HG02759 (cell line): Measurements from ENCODE around the gene TDRD9.
"Not testable (repeated sequence)": the region's sequence is repeated elsewhere in the genome, so short reads cannot be mapped to it uniquely, and the experiment has no call there.

ENCODE experiments used
- ATAC-seq: cut with Tn5 transposase; IDR thresholded peaks from one replicate; pipeline ENCODE4 v1.9.1; 2021; ENCODE audit warnings: mild to moderate bottlenecking, moderate library complexity; ENCODE audit not compliant: unreplicated experiment

TDRD9 gene, protein sequence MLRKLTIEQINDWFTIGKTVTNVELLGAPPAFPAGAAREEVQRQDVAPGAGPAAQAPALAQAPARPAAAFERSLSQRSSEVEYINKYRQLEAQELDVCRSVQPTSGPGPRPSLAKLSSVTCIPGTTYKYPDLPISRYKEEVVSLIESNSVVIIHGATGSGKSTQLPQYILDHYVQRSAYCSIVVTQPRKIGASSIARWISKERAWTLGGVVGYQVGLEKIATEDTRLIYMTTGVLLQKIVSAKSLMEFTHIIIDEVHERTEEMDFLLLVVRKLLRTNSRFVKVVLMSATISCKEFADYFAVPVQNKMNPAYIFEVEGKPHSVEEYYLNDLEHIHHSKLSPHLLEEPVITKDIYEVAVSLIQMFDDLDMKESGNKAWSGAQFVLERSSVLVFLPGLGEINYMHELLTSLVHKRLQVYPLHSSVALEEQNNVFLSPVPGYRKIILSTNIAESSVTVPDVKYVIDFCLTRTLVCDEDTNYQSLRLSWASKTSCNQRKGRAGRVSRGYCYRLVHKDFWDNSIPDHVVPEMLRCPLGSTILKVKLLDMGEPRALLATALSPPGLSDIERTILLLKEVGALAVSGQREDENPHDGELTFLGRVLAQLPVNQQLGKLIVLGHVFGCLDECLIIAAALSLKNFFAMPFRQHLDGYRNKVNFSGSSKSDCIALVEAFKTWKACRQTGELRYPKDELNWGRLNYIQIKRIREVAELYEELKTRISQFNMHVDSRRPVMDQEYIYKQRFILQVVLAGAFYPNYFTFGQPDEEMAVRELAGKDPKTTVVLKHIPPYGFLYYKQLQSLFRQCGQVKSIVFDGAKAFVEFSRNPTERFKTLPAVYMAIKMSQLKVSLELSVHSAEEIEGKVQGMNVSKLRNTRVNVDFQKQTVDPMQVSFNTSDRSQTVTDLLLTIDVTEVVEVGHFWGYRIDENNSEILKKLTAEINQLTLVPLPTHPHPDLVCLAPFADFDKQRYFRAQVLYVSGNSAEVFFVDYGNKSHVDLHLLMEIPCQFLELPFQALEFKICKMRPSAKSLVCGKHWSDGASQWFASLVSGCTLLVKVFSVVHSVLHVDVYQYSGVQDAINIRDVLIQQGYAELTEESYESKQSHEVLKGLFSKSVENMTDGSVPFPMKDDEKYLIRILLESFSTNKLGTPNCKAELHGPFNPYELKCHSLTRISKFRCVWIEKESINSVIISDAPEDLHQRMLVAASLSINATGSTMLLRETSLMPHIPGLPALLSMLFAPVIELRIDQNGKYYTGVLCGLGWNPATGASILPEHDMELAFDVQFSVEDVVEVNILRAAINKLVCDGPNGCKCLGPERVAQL (N-terminal part only)

DNA sequence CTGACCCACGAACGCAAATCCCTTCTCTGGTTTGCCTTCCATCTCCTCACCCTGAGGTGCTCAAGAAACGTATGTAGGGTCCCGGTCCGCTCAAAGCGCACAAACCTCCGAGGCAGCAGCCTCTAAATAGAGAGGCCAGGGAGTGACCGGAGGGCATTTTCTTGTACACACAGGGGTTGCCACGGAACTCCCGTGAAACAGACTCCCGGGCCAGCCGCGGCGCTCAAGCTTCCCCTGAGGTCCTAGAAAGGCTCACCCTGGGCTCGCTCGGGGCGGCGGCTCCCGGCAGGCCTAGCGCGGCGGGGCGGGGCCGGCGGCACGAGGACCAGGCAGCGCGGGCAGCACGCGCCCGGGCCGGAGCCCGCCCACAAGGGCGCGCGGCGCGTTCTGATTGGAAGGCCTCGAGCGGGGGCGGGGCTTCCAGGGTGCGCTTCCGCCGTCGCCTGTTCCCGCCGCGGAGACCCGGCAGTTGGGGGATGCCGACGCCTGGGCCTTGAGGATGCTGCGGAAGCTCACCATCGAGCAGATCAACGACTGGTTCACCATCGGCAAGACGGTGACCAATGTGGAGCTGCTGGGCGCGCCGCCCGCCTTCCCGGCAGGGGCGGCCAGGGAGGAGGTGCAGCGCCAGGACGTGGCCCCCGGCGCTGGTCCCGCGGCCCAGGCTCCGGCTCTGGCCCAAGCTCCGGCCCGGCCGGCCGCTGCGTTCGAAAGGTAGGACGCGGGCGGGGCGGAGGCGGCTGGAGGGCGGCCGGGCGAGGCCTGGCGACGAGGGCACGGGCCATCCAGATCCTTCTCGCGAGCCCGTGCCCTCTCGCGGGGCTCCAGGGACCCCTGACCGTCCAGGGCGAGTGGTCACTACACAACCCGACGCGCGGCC is at the start of gene TDRD9:
TDRD9 (plus strand) TSS at position 446 of the 880 bp plus-strand sequence; CDS start at position 500, 54 bp downstream.
- no peak for ATAC-seq

DNA sequence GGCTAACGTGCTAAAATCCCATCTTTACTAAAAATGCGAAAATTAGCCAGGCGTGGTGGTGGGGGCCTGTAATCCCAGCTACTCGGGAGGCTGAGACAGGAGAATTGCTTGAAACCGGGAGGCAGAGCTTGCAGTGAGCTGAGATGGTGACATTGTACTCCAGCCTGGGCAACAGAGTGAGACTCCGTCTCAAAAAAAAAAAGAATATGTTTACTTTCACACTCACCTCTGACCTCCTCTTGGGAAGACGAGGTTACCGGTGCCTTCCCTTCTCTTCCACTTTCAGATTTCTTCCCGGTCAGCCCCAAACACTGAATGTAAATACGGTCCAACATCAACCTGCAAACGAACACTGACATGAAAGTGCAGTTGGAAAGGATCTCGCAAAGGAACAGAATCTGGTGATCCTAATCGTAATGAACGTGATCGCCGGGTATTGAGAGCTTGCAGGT is 49.1 kb upstream of the TDRD9 start:
- ATAC-seq: no peak

DNA sequence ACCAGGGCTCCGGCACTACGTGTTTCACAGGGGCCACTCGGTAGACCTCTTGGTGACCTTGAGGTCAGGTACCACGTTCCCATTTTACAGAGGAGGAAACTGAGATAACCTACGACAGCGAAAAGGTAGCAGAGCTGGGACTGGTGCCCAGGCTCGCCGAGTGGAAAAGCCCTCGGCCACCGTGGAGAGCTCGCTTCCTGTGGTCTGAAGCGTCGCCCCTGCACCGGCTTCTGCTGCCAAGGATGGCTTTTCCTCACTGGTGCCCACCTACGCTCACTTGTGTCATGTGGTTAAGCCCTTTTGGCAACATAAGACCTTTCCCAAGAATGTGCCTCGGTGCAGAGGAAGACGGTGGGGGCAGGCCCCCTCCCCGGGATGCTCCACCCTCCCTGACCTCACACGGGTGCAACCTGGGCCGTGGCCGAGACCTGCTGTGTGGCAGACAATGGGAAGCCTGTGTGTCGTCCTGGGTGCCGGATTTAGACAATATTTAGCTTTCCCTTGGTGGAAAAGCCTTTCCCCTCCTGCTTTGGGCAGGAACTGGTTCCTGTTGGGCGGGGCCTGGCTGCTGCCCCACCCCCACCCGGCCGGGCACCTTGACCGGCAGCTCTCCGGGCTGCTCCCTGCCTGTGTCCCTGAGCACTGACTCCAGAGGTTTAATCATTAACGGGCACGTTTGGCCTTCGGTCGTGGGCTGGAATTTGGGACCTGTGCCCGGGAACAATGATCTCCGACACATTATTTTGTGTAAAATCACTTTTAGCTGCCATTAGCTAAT is 48.5 kb upstream of the TDRD9 start:
- no peak for ATAC-seq

DNA sequence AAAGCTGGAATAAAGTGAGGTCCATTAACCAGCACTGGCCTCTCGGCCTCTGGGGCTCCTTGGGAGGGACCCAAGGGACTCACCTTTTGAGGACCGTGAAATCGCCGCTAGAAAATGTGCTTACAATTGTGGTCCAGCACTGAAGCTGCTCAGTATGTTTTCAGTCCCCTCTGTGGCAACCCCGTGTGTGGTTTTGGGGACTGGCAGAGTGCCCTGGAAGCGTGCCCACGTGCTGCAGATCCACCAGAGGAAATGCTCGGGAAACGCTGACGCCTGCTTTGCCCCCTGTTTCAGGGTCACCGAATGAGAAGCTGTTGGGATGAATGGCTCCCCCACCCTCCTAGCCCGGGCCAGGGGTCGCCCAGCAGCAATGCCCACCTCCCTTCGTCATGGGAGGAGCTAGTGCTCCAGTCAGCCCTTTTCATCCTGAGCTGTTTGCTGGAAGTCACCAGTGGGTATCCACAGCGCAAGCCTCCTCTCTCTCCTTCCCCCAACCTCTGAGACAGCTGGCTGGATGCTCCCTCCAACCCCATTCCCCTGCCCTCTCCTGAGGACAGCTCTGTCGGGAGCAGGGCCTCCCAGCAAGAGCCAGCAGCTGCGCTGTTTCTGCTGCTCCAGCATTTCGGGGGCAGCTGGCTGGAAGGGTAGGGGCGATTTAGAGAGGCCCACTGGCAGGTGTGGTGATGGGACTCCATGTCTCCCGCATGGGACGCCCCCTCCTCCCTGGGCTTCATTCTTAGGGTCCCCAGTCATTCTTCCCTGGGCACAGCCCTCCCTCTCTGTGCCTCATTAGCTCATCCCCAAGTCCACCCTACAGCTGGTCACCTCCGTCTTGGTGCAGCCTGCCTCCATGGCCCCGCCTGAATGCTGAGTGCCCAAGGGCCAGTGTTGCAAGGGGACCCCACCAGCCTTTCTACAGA is 47.6 kb upstream of the TDRD9 start:
- no peak for ATAC-seq

DNA sequence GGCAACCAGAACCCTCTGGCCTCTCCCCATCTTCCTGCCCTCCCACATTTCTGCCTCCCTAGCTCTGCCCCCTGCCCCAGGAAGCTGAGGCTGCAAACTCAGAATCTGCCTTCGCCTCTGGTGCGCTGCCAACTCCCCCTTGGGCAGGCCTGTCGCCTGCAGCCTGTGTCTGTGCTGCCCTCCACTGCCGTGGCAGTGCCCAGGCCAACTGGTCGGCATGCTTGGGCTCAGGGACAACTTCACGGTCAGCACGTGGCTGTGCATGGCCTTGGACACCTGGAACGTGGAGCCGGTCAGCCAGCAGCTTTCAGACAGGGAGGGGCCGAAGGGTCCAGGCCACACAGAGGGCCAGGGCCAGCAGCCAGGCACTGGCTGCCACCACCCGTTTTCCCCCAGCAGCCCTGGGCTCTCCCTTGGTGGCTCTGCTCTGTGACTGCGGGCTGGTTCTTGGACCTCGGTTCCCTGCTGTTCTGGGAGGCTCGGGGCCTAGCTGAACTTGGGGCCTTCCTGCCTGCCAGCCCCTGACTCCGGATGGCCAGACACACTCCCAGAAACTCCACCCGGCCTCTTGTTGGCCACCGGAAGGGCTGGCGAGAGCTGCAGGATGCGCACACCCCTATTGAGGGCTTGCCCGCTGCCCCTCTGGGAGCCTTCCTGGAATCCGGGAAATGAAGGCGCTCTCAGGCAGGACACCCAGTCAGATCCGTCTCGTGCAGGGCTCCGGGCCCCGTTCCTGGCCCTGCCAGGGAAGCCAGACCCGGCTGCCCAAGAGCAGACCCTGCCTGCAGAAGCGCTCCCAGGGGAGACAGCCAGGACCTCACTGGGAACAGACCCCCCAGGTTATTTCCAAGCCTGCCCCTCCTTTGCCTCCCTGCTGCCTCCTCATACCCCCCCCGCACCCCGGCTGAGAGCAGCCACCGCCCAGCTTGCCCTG is 46.7 kb upstream of the TDRD9 start:
- no peak for ATAC-seq

DNA sequence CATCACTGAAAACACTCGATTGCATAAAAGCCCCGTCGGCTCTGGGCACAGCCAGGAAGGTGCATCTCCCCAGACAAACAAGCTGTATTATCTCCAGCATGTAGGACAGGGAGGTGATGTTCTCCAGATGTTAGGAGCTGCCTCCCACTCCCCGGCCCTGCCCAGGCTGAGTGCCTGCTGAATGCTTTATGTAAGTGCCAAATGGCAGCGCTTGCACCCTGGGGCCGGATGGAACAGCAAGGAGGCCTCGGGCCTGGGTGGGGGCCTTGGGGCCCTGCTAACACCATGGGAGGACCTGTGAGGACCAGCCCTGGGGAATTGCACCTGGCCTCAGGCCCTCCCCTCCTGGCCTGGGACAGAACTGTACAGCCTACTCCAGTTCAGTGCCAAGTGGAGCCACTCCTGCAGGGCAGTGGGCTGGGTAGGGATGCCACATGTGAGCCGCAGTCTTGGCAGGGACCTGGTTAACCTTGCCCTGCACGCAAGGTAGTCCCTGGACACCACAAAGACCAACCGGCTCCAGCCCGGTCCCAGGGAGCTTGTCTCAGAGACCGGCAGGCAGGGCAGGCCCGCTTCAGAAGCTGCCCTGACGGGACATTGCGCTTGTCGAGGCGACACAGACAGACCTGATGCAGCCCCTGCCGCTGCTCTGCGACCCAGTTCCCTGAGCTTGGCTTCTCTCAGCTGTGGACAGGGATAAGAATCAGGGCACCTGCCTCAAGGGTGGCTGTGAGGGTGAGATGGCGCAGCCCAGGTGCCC is 45.6 kb upstream of the TDRD9 start:
- ATAC-seq: no peak

DNA sequence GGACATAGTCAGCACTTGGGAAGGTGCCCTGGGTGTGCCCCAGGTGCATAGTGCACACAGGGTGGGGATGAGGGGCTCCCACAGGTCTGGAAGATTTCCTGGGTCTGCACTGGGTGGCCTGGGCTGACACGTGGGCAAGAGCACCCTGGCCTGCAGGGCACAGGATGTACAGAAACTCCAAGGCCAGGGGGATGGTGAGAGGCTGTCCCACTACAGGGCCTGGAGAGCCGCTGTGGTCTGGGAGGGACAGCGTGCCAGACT is 45.1 kb upstream of the TDRD9 start:
- no peak for ATAC-seq

DNA sequence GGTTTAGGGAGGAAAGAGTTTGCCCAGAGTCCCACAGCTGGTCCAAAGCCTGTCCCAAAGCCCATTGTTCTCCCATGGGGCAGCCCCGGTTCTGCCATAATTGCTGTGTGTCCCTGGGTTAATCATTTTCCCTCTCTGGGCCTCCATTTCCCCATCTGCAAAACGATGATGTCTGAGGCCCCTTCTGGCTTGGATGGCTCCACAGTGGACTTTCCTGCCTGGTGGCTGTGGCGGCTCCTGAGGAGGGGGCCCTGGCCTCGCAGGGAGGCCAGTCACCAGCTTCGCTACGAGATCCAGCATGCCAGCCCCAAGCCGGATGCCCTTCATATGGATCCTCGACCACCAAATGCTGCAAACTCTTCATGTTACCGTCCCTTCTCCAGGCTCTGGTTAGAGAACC is 43.4 kb upstream of the TDRD9 start:
- ATAC-seq: no peak

DNA sequence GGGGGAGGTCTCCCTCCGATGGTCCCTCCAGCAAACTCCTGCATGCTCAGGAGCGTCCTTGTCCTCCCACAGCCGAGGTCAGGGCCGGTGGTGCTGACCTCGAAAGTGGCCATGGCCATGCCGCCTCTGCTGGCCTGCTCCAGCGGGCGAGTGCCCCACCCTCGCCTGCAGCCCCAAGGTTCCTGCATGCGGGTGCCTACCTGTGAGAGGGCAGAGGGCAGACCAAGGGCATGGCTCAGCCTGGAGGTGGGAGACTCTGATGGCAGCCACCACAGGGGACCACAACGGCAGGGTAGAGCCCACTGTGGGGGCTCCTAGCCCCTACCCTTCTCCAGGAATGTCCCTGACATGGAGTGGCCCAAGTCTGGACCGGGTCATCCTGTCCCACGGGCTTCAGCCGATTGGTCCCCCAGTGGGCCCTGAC is 42.7 kb upstream of the TDRD9 start:
- no peak for ATAC-seq

DNA sequence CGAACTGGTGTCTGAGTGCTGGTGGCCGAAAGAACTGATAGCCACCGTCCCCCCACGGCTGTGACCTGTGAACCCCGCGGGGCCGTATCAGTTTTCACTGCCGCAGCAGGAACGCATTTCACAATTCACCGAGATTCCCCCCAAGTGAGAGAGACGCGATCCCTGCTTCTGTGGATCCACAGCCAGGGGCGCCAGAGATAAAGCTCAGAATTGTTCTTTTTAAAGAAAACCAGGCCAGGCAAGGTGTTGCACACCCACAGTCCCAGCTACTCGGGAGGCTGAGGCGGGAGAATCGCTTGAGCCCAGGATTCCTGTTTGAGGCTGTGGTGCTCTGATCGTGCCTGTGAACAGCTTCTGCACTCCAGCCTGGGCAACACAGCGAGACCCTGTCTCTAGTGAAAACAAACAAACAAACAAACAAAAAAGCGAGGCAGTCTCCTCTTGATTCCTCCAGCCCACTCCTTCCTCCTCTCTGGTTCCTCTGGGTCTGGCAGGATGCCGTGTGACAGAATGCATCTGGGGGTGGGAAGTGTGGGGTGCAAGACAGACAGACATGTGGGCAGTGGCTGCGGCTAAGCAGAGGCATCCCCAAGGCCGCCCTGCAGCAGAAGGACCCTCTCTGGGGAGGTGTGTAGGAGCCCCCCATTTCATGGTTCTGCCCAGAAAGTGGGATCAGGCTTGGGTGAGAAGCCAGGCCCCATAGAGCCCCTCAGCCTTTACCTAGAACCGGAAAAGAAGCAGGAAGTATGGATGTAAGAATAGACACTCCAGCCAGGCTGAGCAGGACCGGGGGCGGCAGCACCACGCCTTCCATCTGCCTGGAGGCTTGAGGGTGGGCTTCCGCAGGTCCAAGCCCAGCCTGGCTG is 41.7 kb upstream of the TDRD9 start:
- ATAC-seq: no peak

DNA sequence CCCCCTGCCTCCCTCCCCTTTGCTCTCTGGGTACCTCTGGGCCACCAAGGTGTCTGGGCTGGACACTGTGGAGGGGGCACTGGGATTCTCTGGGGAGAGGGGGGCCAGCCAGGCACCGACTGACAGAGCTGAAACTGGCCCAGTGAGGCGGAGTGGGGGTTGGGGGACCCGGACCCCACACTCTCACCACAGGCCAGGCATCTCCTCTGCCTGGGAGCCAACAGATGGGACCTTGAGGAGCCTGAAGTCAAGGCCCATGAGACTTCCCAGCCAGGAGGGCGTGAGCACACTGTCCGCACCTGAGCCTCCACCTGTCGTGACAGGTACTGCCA is 41.1 kb upstream of the TDRD9 start:
- no peak for ATAC-seq

DNA sequence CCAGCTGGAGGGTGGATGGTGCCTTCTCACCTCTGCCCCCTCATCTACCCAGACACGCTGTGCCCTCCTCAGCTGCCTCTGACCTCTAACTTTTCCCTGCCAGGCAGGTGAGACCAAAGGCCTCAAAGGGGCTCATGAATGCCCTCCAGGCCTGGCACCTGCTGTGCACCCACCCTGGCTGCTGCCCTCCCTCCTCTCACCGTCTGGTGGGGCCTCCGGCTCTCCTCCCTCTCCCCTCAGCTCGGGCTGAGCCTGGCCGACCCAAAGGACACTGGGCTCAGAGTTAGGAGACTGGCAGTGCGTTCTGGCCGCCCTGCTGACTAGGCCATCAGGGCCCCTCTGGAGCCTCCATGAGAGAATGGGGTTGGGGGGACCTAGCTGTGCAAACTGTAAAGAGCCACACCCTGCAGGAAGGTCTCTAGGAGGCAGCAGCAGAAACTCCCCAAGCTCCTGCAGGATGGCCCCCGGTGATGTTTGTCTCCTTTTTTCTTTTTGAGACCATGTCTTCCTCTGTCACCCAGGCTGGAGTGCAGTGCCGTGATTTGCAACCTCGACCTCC is 40.6 kb upstream of the TDRD9 start:
- ATAC-seq: no peak

DNA sequence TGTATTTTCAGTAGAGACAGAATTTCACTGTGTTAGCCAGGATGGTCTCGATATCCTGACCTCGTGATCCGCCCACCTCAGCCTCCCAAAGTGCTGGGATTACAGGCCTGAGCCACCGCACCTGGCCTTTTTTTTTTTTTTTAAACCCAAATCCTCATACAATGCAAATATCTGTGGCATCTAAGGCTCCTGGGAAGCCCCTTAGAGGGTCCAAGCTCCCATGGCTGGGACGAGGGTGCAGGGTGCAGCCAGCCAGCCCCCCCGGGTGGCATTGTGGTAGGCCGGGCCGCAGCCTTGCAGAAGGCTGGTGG is 39.3 kb upstream of the TDRD9 start:
- not testable (repeated sequence) for ATAC-seq

DNA sequence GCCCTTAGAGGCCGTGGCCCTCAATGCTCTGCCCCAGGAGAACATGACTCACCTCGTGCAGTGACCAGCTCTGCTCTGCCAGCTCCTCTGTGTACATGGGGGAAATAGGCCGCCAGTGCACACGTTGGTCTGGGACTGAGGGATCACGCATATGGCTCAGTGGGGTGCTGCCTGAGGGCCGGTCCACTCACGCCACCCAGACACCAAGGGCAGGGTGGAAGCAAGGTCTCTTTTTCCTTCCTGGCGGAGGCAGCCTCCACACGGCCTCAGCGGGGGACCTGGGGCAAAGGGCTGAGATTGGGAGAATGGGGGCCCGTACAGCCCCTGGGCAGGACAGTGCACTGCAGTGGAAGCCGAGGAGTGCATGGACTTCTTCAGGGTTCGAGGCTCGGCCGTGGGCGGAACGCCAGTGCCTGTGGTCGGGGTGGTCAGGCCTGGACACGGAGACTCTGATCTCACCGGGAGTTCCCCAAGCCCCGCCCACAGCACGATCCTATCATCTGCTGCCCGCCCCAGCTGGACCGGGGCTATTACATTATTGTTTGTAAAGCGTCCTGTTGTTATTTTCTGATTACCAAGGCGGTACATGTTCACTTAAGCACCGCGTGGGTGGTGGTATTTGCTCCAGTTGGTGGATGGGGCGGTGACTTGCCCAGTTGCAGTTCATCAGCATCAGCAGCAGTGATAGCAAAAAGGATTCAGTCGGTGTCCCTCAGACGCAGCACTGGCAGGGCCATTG is 38.8 kb upstream of the TDRD9 start:
- no peak for ATAC-seq

DNA sequence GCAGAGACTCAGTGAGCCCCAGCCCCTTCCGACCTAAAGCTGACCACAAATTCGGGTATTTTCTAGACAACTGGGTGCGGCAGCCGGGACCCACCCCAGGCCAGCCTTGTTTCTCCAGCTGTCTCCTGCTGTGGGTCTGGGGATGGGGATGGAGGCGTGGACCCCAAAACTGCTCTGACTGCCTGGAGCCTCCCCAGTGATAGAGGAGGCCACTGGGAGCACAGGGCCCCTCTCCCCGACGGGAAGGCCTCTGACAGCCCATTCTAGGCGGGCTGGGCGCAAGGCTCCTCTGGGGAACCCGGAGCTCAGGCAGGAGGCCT is 38.2 kb upstream of the TDRD9 start:
- ATAC-seq: no peak
